Activated naive CD8-positive, alpha-beta T cell (primary cell): ENCODE results near the gene MCRS1.

ENCODE experiments used
- H3K27ac Mint-ChIP-seq: one replicate; pipeline ENCODE4 v1.8.0; 2021; ENCODE audit warnings: mixed read lengths
- H3K27me3 Mint-ChIP-seq: one replicate; pipeline ENCODE4 v1.8.0; 2021; ENCODE audit warnings: mixed read lengths
- H3K36me3 Mint-ChIP-seq: one replicate; pipeline ENCODE4 v1.8.0; 2021; ENCODE audit warnings: mixed read lengths
- H3K4me1 Mint-ChIP-seq: one replicate; pipeline ENCODE4 v1.8.0; 2021; ENCODE audit warnings: low read depth, mixed read lengths
- H3K4me3 Mint-ChIP-seq: one replicate; pipeline ENCODE4 v1.8.0; 2021; ENCODE audit warnings: mild to moderate bottlenecking, mixed read lengths
- H3K9me3 Mint-ChIP-seq: one replicate; pipeline ENCODE4 v1.8.0; 2021; ENCODE audit warnings: low read depth, mixed read lengths

The MCRS1 gene

GRCh38 chr12:49587174-49587908, 19.4 kb upstream of the MCRS1 start:
- Mint-ChIP-seq H3K27ac (no peak overlapping the region), H3K9me3 (peaks cover 3% of the 10 kb centered on the region), H3K36me3 (peaks cover 18% of the 10 kb centered on the region), H3K4me1 (no peaks in the 10 kb centered on the region), H3K27me3 (no peaks in the 10 kb centered on the region), H3K4me3 (no peak overlapping the region)

- peaks cover 5% of the 10 kb centered on the region for H3K4me1 Mint-ChIP-seq
- no peaks in the 10 kb centered on the region for H3K27me3 Mint-ChIP-seq
- no peak overlapping the region for H3K4me3 Mint-ChIP-seq
- no peak overlapping the region for H3K27ac Mint-ChIP-seq
- H3K36me3 Mint-ChIP-seq: peaks cover 13% of the 10 kb centered on the region
- H3K9me3 Mint-ChIP-seq: peaks cover 3% of the 10 kb centered on the region
Measured at GRCh38 chr12:49585477-49586459, 17.8 kb upstream of the MCRS1 start.

GRCh38 chr12:49584591-49584990, 16.6 kb upstream of the MCRS1 start:
- Mint-ChIP-seq H3K27ac (no peak overlapping the region), H3K36me3 (peaks cover 6% of the 10 kb centered on the region), H3K4me3 (no peak overlapping the region), H3K27me3 (no peaks in the 10 kb centered on the region), H3K9me3 (no peaks in the 10 kb centered on the region), H3K4me1 (peaks cover 7% of the 10 kb centered on the region)

GRCh38 chr12:49583366-49584094, 15.6 kb upstream of the MCRS1 start:
- Mint-ChIP-seq H3K4me1 (peaks cover 7% of the 10 kb centered on the region), H3K4me3 (no peak overlapping the region), H3K36me3 (peaks cover 6% of the 10 kb centered on the region)

GRCh38 chr12:49582850-49583249, 14.9 kb upstream of the MCRS1 start:
- Mint-ChIP-seq H3K4me1 (peaks cover 7% of the 10 kb centered on the region), H3K9me3 (no peaks in the 10 kb centered on the region), H3K36me3 (peaks cover 4% of the 10 kb centered on the region), H3K27ac (no peak overlapping the region), H3K4me3 (no peak overlapping the region), H3K27me3 (no peaks in the 10 kb centered on the region)

More at GRCh38 chr12:49583366-49584094, 15.6 kb upstream of the MCRS1 start:
- H3K27me3 Mint-ChIP-seq: no peaks in the 10 kb centered on the region
- no peaks in the 10 kb centered on the region for H3K9me3 Mint-ChIP-seq
- no peak overlapping the region for H3K27ac Mint-ChIP-seq

- no peaks in the 10 kb centered on the region for H3K27me3 Mint-ChIP-seq
- H3K4me1 Mint-ChIP-seq: peaks cover 7% of the 10 kb centered on the region
- H3K36me3 Mint-ChIP-seq: peaks cover 3% of the 10 kb centered on the region
- H3K27ac Mint-ChIP-seq: no peak overlapping the region
- no peak overlapping the region for H3K4me3 Mint-ChIP-seq
- H3K9me3 Mint-ChIP-seq: no peaks in the 10 kb centered on the region
Measured at GRCh38 chr12:49582201-49582600, 14.3 kb upstream of the MCRS1 start.

GRCh38 chr12:49580572-49581535, 12.9 kb upstream of the MCRS1 start:
- no peaks in the 10 kb centered on the region for H3K27me3 Mint-ChIP-seq
- no peaks in the 10 kb centered on the region for H3K9me3 Mint-ChIP-seq
- H3K36me3 Mint-ChIP-seq: peaks cover 3% of the 10 kb centered on the region
- no peak overlapping the region for H3K27ac Mint-ChIP-seq
- H3K4me1 Mint-ChIP-seq: peaks cover 7% of the 10 kb centered on the region
- H3K4me3 Mint-ChIP-seq: no peak overlapping the region

GRCh38 chr12:49578471-49579112, 10.7 kb upstream of the MCRS1 start:
- H3K27me3 Mint-ChIP-seq: no peaks in the 10 kb centered on the region
- no peak overlapping the region for H3K4me3 Mint-ChIP-seq
- no peaks in the 10 kb centered on the region for H3K9me3 Mint-ChIP-seq
- H3K4me1 Mint-ChIP-seq: peaks cover 7% of the 10 kb centered on the region
- peaks cover 3% of the 10 kb centered on the region for H3K36me3 Mint-ChIP-seq
- H3K27ac Mint-ChIP-seq: no peak overlapping the region

GRCh38 chr12:49577589-49578315, 9.8 kb upstream of the MCRS1 start:
- Mint-ChIP-seq H3K36me3 (peaks cover 3% of the 10 kb centered on the region), H3K27ac (no peak overlapping the region), H3K4me3 (no peak overlapping the region), H3K4me1 (peaks cover 7% of the 10 kb centered on the region), H3K9me3 (no peaks in the 10 kb centered on the region), H3K27me3 (no peaks in the 10 kb centered on the region)

- H3K9me3 Mint-ChIP-seq: no peaks in the 10 kb centered on the region
- H3K4me1 Mint-ChIP-seq: peaks cover 55% of the 10 kb centered on the region
- peak overlapping the region; percentile 97 for H3K4me3 Mint-ChIP-seq
- no peaks in the 10 kb centered on the region for H3K27me3 Mint-ChIP-seq
- H3K27ac Mint-ChIP-seq: peak overlapping the region; percentile 99
- H3K36me3 Mint-ChIP-seq: no peaks in the 10 kb centered on the region
Measured at GRCh38 chr12:49568442-49569162, 660 bp upstream of the MCRS1 start.

GRCh38 chr12:49567302-49567610, 686 bp downstream of the MCRS1 start:
- Mint-ChIP-seq H3K27ac (peak overlapping the region; percentile 99), H3K9me3 (no peaks in the 10 kb centered on the region), H3K4me3 (peak overlapping the region; percentile 97), H3K4me1 (peaks cover 55% of the 10 kb centered on the region), H3K36me3 (no peaks in the 10 kb centered on the region), H3K27me3 (no peaks in the 10 kb centered on the region)

- peak overlapping the region; percentile 17 for H3K4me3 Mint-ChIP-seq
- H3K27ac Mint-ChIP-seq: no peak overlapping the region
- H3K9me3 Mint-ChIP-seq: no peaks in the 10 kb centered on the region
- no peaks in the 10 kb centered on the region for H3K27me3 Mint-ChIP-seq
- H3K4me1 Mint-ChIP-seq: peaks cover 51% of the 10 kb centered on the region
- no peaks in the 10 kb centered on the region for H3K36me3 Mint-ChIP-seq
Measured at GRCh38 chr12:49566361-49566760, 1.6 kb downstream of the MCRS1 start.
